ENCODE results near the gene KCNN1. TPM values are rescaled to one million over a fixed set of nuclear protein-coding genes. Genes with fewer than 3 reads are reported as not detected.

Gene KCNN1
- total and polyA plus RNA-seq, 9 of the 15 experiments (the other 6 are each of a cell fraction or from before 2014, with no cell fraction given), result 0.01 to 6.2 (median 0.72) TPM

GRCh38 chr19:17942582-17943273 lies 24.2 kb upstream of the KCNN1 start (continued):
- TF ChIP-seq, protein P1, sequence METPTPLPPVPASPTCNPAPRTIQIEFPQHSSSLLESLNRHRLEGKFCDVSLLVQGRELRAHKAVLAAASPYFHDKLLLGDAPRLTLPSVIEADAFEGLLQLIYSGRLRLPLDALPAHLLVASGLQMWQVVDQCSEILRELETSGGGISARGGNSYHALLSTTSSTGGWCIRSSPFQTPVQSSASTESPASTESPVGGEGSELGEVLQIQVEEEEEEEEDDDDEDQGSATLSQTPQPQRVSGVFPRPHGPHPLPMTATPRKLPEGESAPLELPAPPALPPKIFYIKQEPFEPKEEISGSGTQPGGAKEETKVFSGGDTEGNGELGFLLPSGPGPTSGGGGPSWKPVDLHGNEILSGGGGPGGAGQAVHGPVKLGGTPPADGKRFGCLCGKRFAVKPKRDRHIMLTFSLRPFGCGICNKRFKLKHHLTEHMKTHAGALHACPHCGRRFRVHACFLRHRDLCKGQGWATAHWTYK (CRISPR knock-in tag; IDR thresholded peaks at IDR 0.05), result peak; percentile 55; the same call in 1 of the 2 replicates
- TF ChIP-seq E2F6 (IDR thresholded peaks at IDR 0.05; ENCODE audit: borderline replicate concordance in 1 of 2, extremely low read depth in 1 of 2, insufficient read depth in 1 of 2, insufficient read length in 1 of 2, low read depth in 1 of 2, low read length in 1 of 2, poor library complexity in 1 of 2, severe bottlenecking in 1 of 2), result peak; percentile 85 to 94
- 0 out of 2 replicates have a peak, but pooled peaks have one; percentile 11 for TF ChIP-seq ZBTB33 (CRISPR knock-in tag; IDR thresholded peaks at IDR 0.05)
- TF ChIP-seq L3MBTL2 (IDR thresholded peaks at IDR 0.05), result peak; percentile 92
- no peak for TF ChIP-seq EWSR1 (IDR thresholded peaks at IDR 0.05; ENCODE audit: borderline replicate concordance, low read depth, partially characterized antibody)
- TF ChIP-seq PHF8 (IDR thresholded peaks at IDR 0.05; ENCODE audit: borderline replicate concordance, low read length), result peak; percentile 50; the same call in 1 of the 2 replicates
- TF ChIP-seq, protein P2, sequence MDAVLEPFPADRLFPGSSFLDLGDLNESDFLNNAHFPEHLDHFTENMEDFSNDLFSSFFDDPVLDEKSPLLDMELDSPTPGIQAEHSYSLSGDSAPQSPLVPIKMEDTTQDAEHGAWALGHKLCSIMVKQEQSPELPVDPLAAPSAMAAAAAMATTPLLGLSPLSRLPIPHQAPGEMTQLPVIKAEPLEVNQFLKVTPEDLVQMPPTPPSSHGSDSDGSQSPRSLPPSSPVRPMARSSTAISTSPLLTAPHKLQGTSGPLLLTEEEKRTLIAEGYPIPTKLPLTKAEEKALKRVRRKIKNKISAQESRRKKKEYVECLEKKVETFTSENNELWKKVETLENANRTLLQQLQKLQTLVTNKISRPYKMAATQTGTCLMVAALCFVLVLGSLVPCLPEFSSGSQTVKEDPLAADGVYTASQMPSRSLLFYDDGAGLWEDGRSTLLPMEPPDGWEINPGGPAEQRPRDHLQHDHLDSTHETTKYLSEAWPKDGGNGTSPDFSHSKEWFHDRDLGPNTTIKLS (IDR thresholded peaks at IDR 0.05; ENCODE audit: borderline replicate concordance, low read depth), result peak; percentile 67; the same call in 1 of the 2 replicates
- no peak for TF ChIP-seq ZNF75A (CRISPR knock-in tag; IDR thresholded peaks at IDR 0.05)
- TF ChIP-seq, protein P3, sequence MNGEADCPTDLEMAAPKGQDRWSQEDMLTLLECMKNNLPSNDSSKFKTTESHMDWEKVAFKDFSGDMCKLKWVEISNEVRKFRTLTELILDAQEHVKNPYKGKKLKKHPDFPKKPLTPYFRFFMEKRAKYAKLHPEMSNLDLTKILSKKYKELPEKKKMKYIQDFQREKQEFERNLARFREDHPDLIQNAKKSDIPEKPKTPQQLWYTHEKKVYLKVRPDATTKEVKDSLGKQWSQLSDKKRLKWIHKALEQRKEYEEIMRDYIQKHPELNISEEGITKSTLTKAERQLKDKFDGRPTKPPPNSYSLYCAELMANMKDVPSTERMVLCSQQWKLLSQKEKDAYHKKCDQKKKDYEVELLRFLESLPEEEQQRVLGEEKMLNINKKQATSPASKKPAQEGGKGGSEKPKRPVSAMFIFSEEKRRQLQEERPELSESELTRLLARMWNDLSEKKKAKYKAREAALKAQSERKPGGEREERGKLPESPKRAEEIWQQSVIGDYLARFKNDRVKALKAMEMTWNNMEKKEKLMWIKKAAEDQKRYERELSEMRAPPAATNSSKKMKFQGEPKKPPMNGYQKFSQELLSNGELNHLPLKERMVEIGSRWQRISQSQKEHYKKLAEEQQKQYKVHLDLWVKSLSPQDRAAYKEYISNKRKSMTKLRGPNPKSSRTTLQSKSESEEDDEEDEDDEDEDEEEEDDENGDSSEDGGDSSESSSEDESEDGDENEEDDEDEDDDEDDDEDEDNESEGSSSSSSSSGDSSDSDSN (IDR thresholded peaks at IDR 0.05; ENCODE audit: borderline replicate concordance in 1 of 2, low read depth in 2 of 2, low read length in 2 of 2), result peak; percentile 43 to 72; a peak in 1 of 4 replicates
- TF ChIP-seq GATAD2B (IDR thresholded peaks at IDR 0.05; ENCODE audit: borderline replicate concordance), result no peak
- peak; percentile 40; the same call in 1 of the 2 replicates for TF ChIP-seq SUPT5H (IDR thresholded peaks at IDR 0.05)
- no peak for TF ChIP-seq KHSRP (IDR thresholded peaks at IDR 0.05)
- peak; percentile 45 for TF ChIP-seq HNRNPLL (IDR thresholded peaks at IDR 0.05; ENCODE audit: low read depth, low read length, poor library complexity, severe bottlenecking)
- TF ChIP-seq ID3 (CRISPR knock-in tag; IDR thresholded peaks at IDR 0.05), result no peak
- 0 out of 2 replicates have a peak, but pooled peaks have one; percentile 32 for TF ChIP-seq ID3 (tag; IDR thresholded peaks at IDR 0.05)
- no peak for TF ChIP-seq ZNF445 (CRISPR knock-in tag; IDR thresholded peaks at IDR 0.05; ENCODE audit: low read depth)
- peak; percentile 38; the same call in 1 of the 2 replicates for TF ChIP-seq ZNF263 (CRISPR knock-in tag; IDR thresholded peaks at IDR 0.05; ENCODE audit: borderline replicate concordance)

Data from K562 (cell line).